Body of pancreas (tissue), 4 donors: ENCODE results near the gene NDUFAF7. TPM values are rescaled to one million over a fixed set of nuclear protein-coding genes. Genes with fewer than 3 reads are reported as not detected.

Source experiments
- ATAC-seq: fragments of 150-250 bp; one replicate; pipeline ENCODE4 v1.9.1; 2016
- DNase-seq, 4 donors: peaks; one replicate each; pipeline ENCODE4 v3.0.0-alpha.2; 2019
- H3K27ac ChIP-seq, 4 donors: fragments of 200-600 bp; sonication (generic); 1 replicate in 3 of 4; 2 replicates in 1 of 4; pipeline versions ENCODE4 v1.5.1 to v1.6.1; 2016 to 2019; ENCODE audit warnings: mild to moderate bottlenecking in 1 of 4, mixed read lengths in 1 of 4, moderate library complexity in 1 of 4
- H3K27me3 ChIP-seq, 2 donors: fragments of 200-600 bp; sonication (generic); one replicate each; pipeline ENCODE4 v1.6.0; 2016; ENCODE audit warnings: mild to moderate bottlenecking in 1 of 2
- H3K36me3 ChIP-seq, 2 donors: fragments of 200-600 bp; sonication (generic); replicated peaks in 1 of 2; 2 replicates each; pipeline ENCODE4 v1.5.1; 2016; ENCODE audit warnings: low read depth in 2 of 2; ENCODE audit not compliant: insufficient read depth in 1 of 2
- H3K4me1 ChIP-seq: fragments of 200-600 bp; sonication (generic); one replicate; pipeline ENCODE4 v1.6.0; 2016
- H3K4me3 ChIP-seq, 2 donors: fragments of 200-600 bp; sonication (generic); 1 replicate in 1 of 2; 2 replicates in 1 of 2; pipeline ENCODE4 v1.5.1; 2016 to 2019
- H3K9me3 ChIP-seq, 3 donors: fragments of 200-600 bp; sonication (generic); 1 replicate in 2 of 3; 2 replicates in 1 of 3; pipeline ENCODE4 v1.5.1; 2016
- CTCF ChIP-seq, 7 experiments: fragments of 450-650 bp in 4 of 7; fragments of 200-600 bp in 3 of 7; sonication (generic) in 3 of 7; IDR thresholded peaks; one replicate each; pipeline ENCODE4 v1.5.1; 2016 to 2019; ENCODE audit warnings: antibody characterized with exemption in 7 of 7
- POLR2A ChIP-seq, 3 donors: fragments of 450-650 bp; IDR thresholded peaks; one replicate each; pipeline ENCODE4 v1.6.1; 2016; ENCODE audit warnings: antibody characterized with exemption in 3 of 3, mild to moderate bottlenecking in 2 of 3
- intact Hi-C: fragments of 100-400 bp; cut with DNase I; formaldehyde crosslinking; loops from one replicate; pipeline ENCODE4 v1.15.1; 2023
- total RNA-seq, 2 donors: library from RNA; depleted of rRNA; stranded (reverse); fragments of >200 nt; gene quantifications; one replicate each; pipeline ENCODE4 v1.1.0, GENCODE V29; 2016

NDUFAF7 gene
- total RNA-seq, 2 donors from 2014 or later, result 12.2 to 18.5 TPM

GRCh38 chr2:37297632-37298031 is 66.2 kb downstream of the NDUFAF7 start:
- Histone ChIP-seq H3K27me3 (no peaks in the 10 kb centered on the region), H3K36me3 (no peaks in the 10 kb centered on the region), H3K9me3 (no peaks in the 10 kb centered on the region), H3K4me1 (no peaks in the 10 kb centered on the region), H3K4me3 (no peak overlapping the region), H3K27ac (no peak overlapping the region)
- ATAC-seq, result no peak
- intact Hi-C loops, result no loop called here
- no peak for DNase-seq
- TF ChIP-seq POLR2A (IDR thresholded peaks at IDR 0.05), result no peak
- TF ChIP-seq CTCF (IDR thresholded peaks at IDR 0.05), result no peak

Other genes starting within 250 kb of the NDUFAF7 start
- 10 to 100 TPM; 44.8 to 51.9 TPM for gene HEATR5B, start 147.3 kb upstream of the NDUFAF7 start, total RNA-seq
- gene GPATCH11, start 147.1 kb upstream of the NDUFAF7 start, total RNA-seq, result 1 to 10 TPM; 3.3 to 5.2 TPM
- 10 to 100 TPM; 18.9 to 39.9 TPM for gene EIF2AK2, start 74.7 kb upstream of the NDUFAF7 start, total RNA-seq
- gene SULT6B1, start 43.0 kb upstream of the NDUFAF7 start, total RNA-seq, result not detected
- gene CEBPZOS, start 35.2 kb upstream of the NDUFAF7 start, total RNA-seq, result 10 to 100 TPM in 1 of 2 donors, 1 to 10 TPM in 1; 9.9 to 21.8 TPM
- 10 to 100 TPM; 20.8 to 33.6 TPM for gene CEBPZ, start 62 bp upstream of the NDUFAF7 start, total RNA-seq
- gene PRKD3, start 93.2 kb downstream of the NDUFAF7 start, total RNA-seq, result 10 to 100 TPM in 1 of 2 donors, 1 to 10 TPM in 1; 8.2 to 15.3 TPM
- gene QPCT, start 113.0 kb downstream of the NDUFAF7 start, total RNA-seq, result 1 to 10 TPM; 1.3 to 3.4 TPM